Calu3 (cell line): ENCODE data around the gene MAGEB17. TPM values are rescaled to one million over a fixed set of nuclear protein-coding genes. Genes with fewer than 3 reads are reported as not detected.

Experiments used
- BruUV-seq: library from RNA; stranded (reverse); fragments of 400-500 nt; replicated peaks from 2 replicates; lab custom pipeline; 2021; lab: Mats Ljungman, UMichigan
- CTCF ChIA-PET: fragments of 300-600 bp; sonication (Branson Sonifier 250); formaldehyde crosslinking; loops from one replicate; lab custom pipeline; 2022; ENCODE audit warnings: antibody characterized with exemption; lab: Charles Lee
- DNase-seq: peaks from one replicate; pipeline ENCODE4 v3.0.0; 2022
- H3K27ac Mint-ChIP-seq: one replicate; pipeline ENCODE4 v1.8.0; 2022; ENCODE audit warnings: mixed read lengths; ENCODE audit not compliant: unreplicated experiment
- H3K27me3 Mint-ChIP-seq: one replicate; pipeline ENCODE4 v1.8.0; 2022; ENCODE audit warnings: mixed read lengths; ENCODE audit not compliant: unreplicated experiment
- H3K36me3 Mint-ChIP-seq: one replicate; pipeline ENCODE4 v1.8.0; 2022; ENCODE audit warnings: mild to moderate bottlenecking, moderate library complexity, mixed read lengths; ENCODE audit not compliant: insufficient read depth, unreplicated experiment
- H3K4me1 Mint-ChIP-seq: one replicate; pipeline ENCODE4 v1.8.0; 2022; ENCODE audit warnings: mild to moderate bottlenecking, low read depth, mixed read lengths; ENCODE audit not compliant: unreplicated experiment
- H3K4me3 Mint-ChIP-seq: one replicate; pipeline ENCODE4 v1.8.0; 2022; ENCODE audit warnings: mild to moderate bottlenecking, low read depth, moderate library complexity, mixed read lengths; ENCODE audit not compliant: unreplicated experiment
- H3K9me3 Mint-ChIP-seq: one replicate; pipeline ENCODE4 v1.8.0; 2022; ENCODE audit warnings: low read depth, mixed read lengths; ENCODE audit not compliant: unreplicated experiment
- CTCF ChIP-seq: fragments of 200-600 bp; IDR thresholded peaks from one replicate; pipeline ENCODE4 v1.8.0; 2022; ENCODE audit warnings: antibody characterized with exemption; ENCODE audit not compliant: unreplicated experiment
- intact Hi-C: fragments of 100-400 bp; cut with micrococcal nuclease; formaldehyde crosslinking; loops from one replicate; pipeline ENCODE4 v1.10.0; 2022; ENCODE audit not compliant: unreplicated experiment
- total RNA-seq: library from RNA; stranded (reverse); gene quantifications from 2 replicates; pipeline ENCODE4 v1.2.3, GENCODE V29; 2022

Gene MAGEB17
- total RNA-seq, 1 experiment from 2014 or later = not detected

GRCh38 chrX:16199343-16199742 lies 32.1 kb downstream of the MAGEB17 start:
- Mint-ChIP-seq H3K4me1 (no peaks in the 10 kb centered on the region), H3K36me3 (no peaks in the 10 kb centered on the region), H3K27ac (no peak overlapping the region), H3K9me3 (peaks cover 3% of the 10 kb centered on the region), H3K4me3 (no peak overlapping the region), H3K27me3 (no peaks in the 10 kb centered on the region)
- intact Hi-C loops = no loop called here
- no peak for DNase-seq
- BruUV-seq = no TSS peak
- CTCF ChIA-PET = no interaction called here
- TF ChIP-seq CTCF = no peak

- H3K9me3 Mint-ChIP-seq = peaks cover 3% of the 10 kb centered on the region
- no peaks in the 10 kb centered on the region for H3K27me3 Mint-ChIP-seq
- H3K27ac Mint-ChIP-seq = no peak overlapping the region
- H3K4me1 Mint-ChIP-seq = no peaks in the 10 kb centered on the region
- H3K4me3 Mint-ChIP-seq = no peak overlapping the region
- CTCF ChIA-PET = no interaction called here
- no peak for TF ChIP-seq CTCF
- intact Hi-C loops = no loop called here
- DNase-seq = no peak
- no peaks in the 10 kb centered on the region for H3K36me3 Mint-ChIP-seq
- BruUV-seq = no TSS peak
These were observed 35.7 kb downstream of the MAGEB17 start for GRCh38 chrX:16202943-16203342.

- Mint-ChIP-seq H3K4me3 (no peak overlapping the region), H3K4me1 (no peaks in the 10 kb centered on the region), H3K36me3 (no peaks in the 10 kb centered on the region), H3K9me3 (peaks cover 3% of the 10 kb centered on the region), H3K27ac (no peak overlapping the region), H3K27me3 (no peaks in the 10 kb centered on the region)
- DNase-seq = no peak
- CTCF ChIA-PET = no interaction called here
- no TSS peak for BruUV-seq
- no peak for TF ChIP-seq CTCF
- intact Hi-C loops = no loop called here
These were observed 37.3 kb downstream of the MAGEB17 start for GRCh38 chrX:16204538-16204937.

- CTCF ChIA-PET = no interaction called here
- intact Hi-C loops = no loop called here
- Mint-ChIP-seq H3K36me3 (no peaks in the 10 kb centered on the region), H3K9me3 (peaks cover 3% of the 10 kb centered on the region), H3K4me1 (no peaks in the 10 kb centered on the region), H3K27me3 (no peaks in the 10 kb centered on the region), H3K4me3 (no peak overlapping the region), H3K27ac (no peak overlapping the region)
- TF ChIP-seq CTCF = no peak
- no TSS peak for BruUV-seq
- DNase-seq = no peak
These were observed 38.6 kb downstream of the MAGEB17 start for GRCh38 chrX:16205840-16206239.
